ENCODE measurements around the gene ZWILCH.

- no peak for TF ChIP-seq EZH2 (IDR thresholded peaks at IDR 0.05; ENCODE audit: insufficient read depth, poor library complexity, severe bottlenecking)
- TF ChIP-seq EZH2phosphoT487 (IDR thresholded peaks at IDR 0.05; ENCODE audit: insufficient read depth, low read depth): no peak
These were observed 67.0 kb downstream of the ZWILCH start for GRCh38 chr15:66572146-66572545.
